GM12878 (cell line): ENCODE data around the gene PERCC1. TPM values are rescaled to one million over a fixed set of nuclear protein-coding genes. Genes with fewer than 3 reads are reported as not detected.

Experiments
- ATAC-seq: fragments of 200-7000 bp; cut with Tn5 transposase; 3 replicates; pipeline ENCODE4 v1.9.1; 2020; ENCODE audit warnings: mild to moderate bottlenecking, moderate library complexity
- Bru-seq: library from RNA; stranded (reverse); fragments of 400-500 nt; gene quantifications from one replicate; lab custom pipeline; 2021; lab: Mats Ljungman, UMichigan
- BruChase-seq, 2 experiments: library from RNA; stranded (reverse); fragments of 400-500 nt; gene quantifications; one replicate each; lab custom pipeline; 2021; lab: Mats Ljungman, UMichigan
- BruUV-seq: library from RNA; stranded (reverse); fragments of 400-500 nt; replicated peaks from 2 replicates; lab custom pipeline; 2021; lab: Mats Ljungman, UMichigan
- CTCF ChIA-PET: fragments of 300-600 bp; sonication (Branson Sonifier 250); formaldehyde crosslinking; extraction: SDS; loops from one replicate; lab custom pipeline; 2021; ENCODE audit warnings: inconsistent platforms; lab: Yijun Ruan, JAX
- POLR2A ChIA-PET: fragments of 350-600 bp; formaldehyde crosslinking; extraction: SDS; loops from one replicate; lab custom pipeline; 2021; ENCODE audit warnings: inconsistent platforms; lab: Charles Lee
- RAD21 ChIA-PET: fragments of 300-600 bp; sonication (Branson Sonifier 250); formaldehyde crosslinking; loops from one replicate; lab custom pipeline; 2023; ENCODE audit warnings: antibody characterized with exemption; ENCODE audit not compliant: unreplicated experiment; lab: Charles Lee
- SMC1A ChIA-PET: fragments of 300-600 bp; sonication (Branson Sonifier 250); formaldehyde crosslinking; loops from one replicate; lab custom pipeline; 2023; ENCODE audit not compliant: unreplicated experiment, uncharacterized antibody; lab: Charles Lee
- DNase-seq: peaks from one replicate; pipeline ENCODE4 v3.0.0-alpha.2; 2011; ENCODE audit warnings: low read depth, low spot score
- FAIRE-seq: peaks from 3 replicates; lab custom pipeline; 2011; peaks lifted over from hg19 to GRCh38; lab: Jason Lieb, UNC
- H2AFZ ChIP-seq: 2 replicates; pipeline ENCODE4 v1.6.0; 2011; ENCODE audit warnings: low read depth, low read length, control low read depth; ENCODE audit not compliant: control insufficient read depth
- H3K27ac ChIP-seq: 2 replicates; pipeline ENCODE4 v1.5.1; 2011; ENCODE audit warnings: control low read depth; ENCODE audit not compliant: control insufficient read depth, insufficient read depth
- H3K27me3 ChIP-seq, 2 experiments: replicated peaks in 1 of 2; 2 replicates each; pipeline versions ENCODE4 v1.6.0 to v1.6.1; 2011; ENCODE audit warnings: low read length in 1 of 2; ENCODE audit not compliant: control insufficient read depth in 2 of 2, insufficient read depth in 2 of 2
- H3K36me3 ChIP-seq, 2 experiments: 2 replicates each; pipeline ENCODE4 v1.5.1; 2011; ENCODE audit warnings: low read length in 1 of 2; ENCODE audit not compliant: control insufficient read depth in 2 of 2, insufficient read depth in 2 of 2
- H3K4me1 ChIP-seq: 2 replicates; pipeline ENCODE4 v1.6.1; 2011; ENCODE audit warnings: mild to moderate bottlenecking, low read length, moderate library complexity, mixed read lengths; ENCODE audit not compliant: control insufficient read depth, insufficient read depth
- H3K4me2 ChIP-seq: 2 replicates; pipeline ENCODE4 v1.6.0; 2011; ENCODE audit warnings: control low read depth; ENCODE audit not compliant: control insufficient read depth, insufficient read depth
- H3K4me3 ChIP-seq: fragments of 200-600 bp; sonication (generic); 2 replicates; pipeline ENCODE4 v1.5.1; 2016
- H3K79me2 ChIP-seq: 2 replicates; pipeline ENCODE4 v1.6.0; 2011; ENCODE audit warnings: low read length; ENCODE audit not compliant: control insufficient read depth, insufficient read depth
- H3K9ac ChIP-seq: 2 replicates; pipeline ENCODE4 v1.8.0; 2011; ENCODE audit warnings: low read length, control low read depth, mixed read lengths; ENCODE audit not compliant: control insufficient read depth, insufficient read depth
- H3K9me3 ChIP-seq: replicated peaks from 3 replicates; pipeline ENCODE4 v1.5.1; 2011; ENCODE audit warnings: mild to moderate bottlenecking, low read length; ENCODE audit not compliant: control insufficient read depth, insufficient read depth
- H4K20me1 ChIP-seq: 2 replicates; pipeline ENCODE4 v1.6.0; 2011; ENCODE audit not compliant: control insufficient read depth, insufficient read depth
- WGBS: methylation state at CpG from one replicate; pipeline ENCODE4 v1.1.6; 2016; ENCODE audit warnings: low lambda C conversion rate; ENCODE audit not compliant: insufficient replicate concordance, insufficient coverage; ENCODE audit errors: missing lambda C conversion rate; 5-methylcytosine and 5-hydroxymethylcytosine counted together
- in situ Hi-C: fragments of 300-500 bp; cut with MboI; formaldehyde crosslinking; loops from 9 replicates; pipeline ENCODE4 v1.14.3; 2018; ENCODE audit warnings: mixed read lengths
- intact Hi-C: fragments of 100-400 bp; cut with micrococcal nuclease; formaldehyde crosslinking; loops from one replicate; pipeline ENCODE4 v1.14.2; 2022; ENCODE audit not compliant: unreplicated experiment
- long read RNA-seq, 2 experiments: library from polyadenylated mRNA; unstranded; transcript quantifications; one replicate each; pipeline ENCODE4 v2.0.0, GENCODE V29; 2019 to 2020
- polyA minus RNA-seq, 3 experiments: library from RNA; depleted of rRNA, polyadenylated mRNA; stranded (reverse); fragments of >200 nt; gene quantifications; 2 replicates each; pipeline ENCODE4 v1.2.3, GENCODE V29; 2011
- polyA plus RNA-seq, 11 experiments: library from polyadenylated mRNA; depleted of rRNA in 4 of 11; unstranded in 6 of 11; stranded (reverse) in 5 of 11; fragments of >200 nt; fragmentation: Nextera tagmentation in 4 of 11; fragmentation: Illumina TruSeq in 1 of 11; extraction: Ambion mirVana in 4 of 11; extraction: Trizol in 1 of 11; gene quantifications; 1 replicate in 1 of 11; 2 replicates in 10 of 11; pipeline versions ENCODE4 v1.2.1 to v1.2.3, GENCODE V29; 2011 to 2016; ENCODE audit warnings: inconsistent platforms in 2 of 11, missing spikeins in 2 of 11, low read depth in 1 of 11
- total RNA-seq, 4 experiments: library from RNA; depleted of rRNA in 3 of 4; stranded (reverse); fragments of >200 nt in 3 of 4; fragmentation: Illumina TruSeq in 1 of 4; extraction: Trizol in 1 of 4; gene quantifications; 2 replicates each; pipeline versions ENCODE4 v1.2.1 to v1.2.3, GENCODE V29; 2013 to 2021
- TF ChIP-seq, protein P1 (sequence below): IDR thresholded peaks from 2 replicates; pipeline ENCODE4 v1.6.1; 2011; ENCODE audit warnings: low read depth, low read length, improper control_type of control experiment, borderline replicate concordance
- TF ChIP-seq, protein P2 (sequence below): fragments of 450-650 bp; IDR thresholded peaks from 2 replicates; pipeline ENCODE4 v1.6.1; 2016; ENCODE audit warnings: mild to moderate bottlenecking

Gene PERCC1
- not detected in 2 replicates for total RNA-seq (2013; cell fraction: nucleolus; rRNA removed)
- total RNA-seq (2014; rRNA removed) (not detected in 2 replicates), total RNA-seq (2014; rRNA removed; fragmentation: Illumina TruSeq; extraction: Trizol) (not detected in 2 replicates), total RNA-seq (2021) (not detected in 2 replicates), polyA plus RNA-seq (2011; rRNA removed) (not detected in 2 replicates), polyA plus RNA-seq (2014; fragmentation: Illumina TruSeq; extraction: Trizol) (not detected in 2 replicates), polyA plus RNA-seq (2014; fragmentation: Nextera tagmentation; extraction: Ambion mirVana) (not detected), polyA plus RNA-seq (2014; rRNA removed) (not detected in 2 replicates), polyA plus RNA-seq (2016; fragmentation: Nextera tagmentation; extraction: Ambion mirVana) (not detected), polyA minus RNA-seq (2011; rRNA and poly(A)+ RNA removed) (not detected in 2 replicates), Bru-seq, nascent RNA (not detected), BruChase-seq, experiment 1, labeled RNA remaining after a 6-hour chase (not detected), BruChase-seq, experiment 2, labeled RNA remaining after a 2-hour chase (not detected)
- not detected for polyA plus RNA-seq (2011; ENCODE audit: low read depth)
- polyA plus RNA-seq (2011; cell fraction: cytosol; rRNA removed) = not detected in 2 replicates
- polyA plus RNA-seq (2011; cell fraction: nucleus; rRNA removed) = not detected in 2 replicates
- not detected in 2 replicates for polyA plus RNA-seq (2012)
- not detected in 2 replicates for polyA minus RNA-seq (2011; cell fraction: cytosol; rRNA and poly(A)+ RNA removed)
- polyA minus RNA-seq (2011; cell fraction: nucleus; rRNA and poly(A)+ RNA removed) = not detected in 2 replicates
- long read RNA-seq, experiment 1 = 0 reads
- long read RNA-seq, experiment 2 = 0 reads

DNA sequence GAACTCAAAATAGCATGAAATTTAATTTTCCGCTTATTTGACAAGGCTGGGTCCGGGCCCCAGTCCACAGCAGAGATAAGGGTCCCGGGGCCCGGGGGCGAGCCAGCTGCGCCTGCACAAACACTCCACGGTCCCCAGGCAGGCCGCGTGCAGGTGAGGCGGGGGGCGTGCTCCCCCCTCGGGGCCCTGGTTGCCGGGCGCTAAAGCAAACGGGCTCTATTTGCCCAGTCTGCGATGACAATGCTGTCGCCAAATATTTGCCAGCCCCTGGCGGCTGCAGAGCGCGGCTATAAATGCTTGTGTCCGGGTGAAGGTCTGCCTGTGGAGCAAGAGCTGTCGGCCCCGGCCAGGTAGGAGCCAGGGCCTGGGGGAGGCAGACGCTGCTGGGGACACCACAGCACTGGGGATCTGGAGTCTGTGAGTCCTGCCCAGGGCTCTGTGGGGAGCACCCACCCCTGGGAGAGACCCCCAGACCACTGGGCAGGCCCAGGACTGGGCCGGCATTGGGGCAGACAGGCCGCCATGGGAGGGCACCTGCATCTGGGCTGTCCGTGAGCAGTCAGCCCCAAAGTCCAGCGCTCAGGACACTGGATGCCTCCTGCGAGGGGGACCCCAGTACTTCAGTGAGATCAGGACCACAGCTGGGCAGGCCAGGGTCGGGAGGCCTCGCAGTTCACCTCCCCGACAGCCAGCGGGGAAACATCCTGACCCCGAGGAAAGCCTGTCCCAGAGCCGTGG, at the start of gene PERCC1:
TSS of gene PERCC1 (plus strand) at position 320 of the 738 bp plus-strand sequence. CDS start 1,516 bp downstream, outside the sequence.
- POLR2A ChIA-PET = interaction anchor here (0.6 kb wide), 1 partner anchor 10 kb away, joined by 9 read pairs; no protein-coding TSS in a partner anchor

More for the DNA sequence above, at the start of gene PERCC1:
- in situ Hi-C loops = no loop called here
- ATAC-seq = 0 out of 3 replicates have a peak, but pooled peaks have one; percentile 8
- Histone ChIP-seq H3K4me3 (no peak within 1 kb of the TSS), H3K27me3 (peaks cover 0 to 10% of the 10 kb centered on the region in 2 experiments), H3K9me3 (no peaks in the 10 kb centered on the region), H3K4me1 (no peaks in the 10 kb centered on the region), H3K36me3 (no peaks in the 10 kb centered on the region), H3K27ac (no peak within 1 kb of the TSS), H4K20me1 (no peaks in the 10 kb centered on the region; the same call in 1 of the 2 replicates), H3K79me2 (no peaks in the 10 kb centered on the region), H2AFZ (no peak within 1 kb of the TSS), H3K4me2 (no peak within 1 kb of the TSS), H3K9ac (no peak within 1 kb of the TSS)
- intact Hi-C loops = no loop called here
- TF ChIP-seq, protein P1, sequence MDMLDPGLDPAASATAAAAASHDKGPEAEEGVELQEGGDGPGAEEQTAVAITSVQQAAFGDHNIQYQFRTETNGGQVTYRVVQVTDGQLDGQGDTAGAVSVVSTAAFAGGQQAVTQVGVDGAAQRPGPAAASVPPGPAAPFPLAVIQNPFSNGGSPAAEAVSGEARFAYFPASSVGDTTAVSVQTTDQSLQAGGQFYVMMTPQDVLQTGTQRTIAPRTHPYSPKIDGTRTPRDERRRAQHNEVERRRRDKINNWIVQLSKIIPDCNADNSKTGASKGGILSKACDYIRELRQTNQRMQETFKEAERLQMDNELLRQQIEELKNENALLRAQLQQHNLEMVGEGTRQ = no peak
- TF ChIP-seq, protein P2, sequence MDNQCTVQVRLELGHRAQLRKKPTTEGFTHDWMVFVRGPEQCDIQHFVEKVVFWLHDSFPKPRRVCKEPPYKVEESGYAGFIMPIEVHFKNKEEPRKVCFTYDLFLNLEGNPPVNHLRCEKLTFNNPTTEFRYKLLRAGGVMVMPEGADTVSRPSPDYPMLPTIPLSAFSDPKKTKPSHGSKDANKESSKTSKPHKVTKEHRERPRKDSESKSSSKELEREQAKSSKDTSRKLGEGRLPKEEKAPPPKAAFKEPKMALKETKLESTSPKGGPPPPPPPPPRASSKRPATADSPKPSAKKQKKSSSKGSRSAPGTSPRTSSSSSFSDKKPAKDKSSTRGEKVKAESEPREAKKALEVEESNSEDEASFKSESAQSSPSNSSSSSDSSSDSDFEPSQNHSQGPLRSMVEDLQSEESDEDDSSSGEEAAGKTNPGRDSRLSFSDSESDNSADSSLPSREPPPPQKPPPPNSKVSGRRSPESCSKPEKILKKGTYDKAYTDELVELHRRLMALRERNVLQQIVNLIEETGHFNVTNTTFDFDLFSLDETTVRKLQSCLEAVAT = no peak
- no peak for FAIRE-seq
- WGBS = 29% methylated on average over 34 of the region's 35 CpGs
- no peak for DNase-seq
- BruUV-seq = no TSS peak
- ChIA-PET SMC1A (no interaction called here), CTCF (interaction anchor here (0.6 kb wide), 1 partner anchor 101 kb away, joined by 3 read pairs; no protein-coding TSS in a partner anchor), RAD21 (no interaction called here)
